ENCODE results near the gene AP2B1. TPM values are rescaled to one million over a fixed set of nuclear protein-coding genes. Genes with fewer than 3 reads are reported as not detected.

AP2B1 gene
- total and polyA plus RNA-seq, 2 donors, result 34.7 to 39.1 TPM

DNA sequence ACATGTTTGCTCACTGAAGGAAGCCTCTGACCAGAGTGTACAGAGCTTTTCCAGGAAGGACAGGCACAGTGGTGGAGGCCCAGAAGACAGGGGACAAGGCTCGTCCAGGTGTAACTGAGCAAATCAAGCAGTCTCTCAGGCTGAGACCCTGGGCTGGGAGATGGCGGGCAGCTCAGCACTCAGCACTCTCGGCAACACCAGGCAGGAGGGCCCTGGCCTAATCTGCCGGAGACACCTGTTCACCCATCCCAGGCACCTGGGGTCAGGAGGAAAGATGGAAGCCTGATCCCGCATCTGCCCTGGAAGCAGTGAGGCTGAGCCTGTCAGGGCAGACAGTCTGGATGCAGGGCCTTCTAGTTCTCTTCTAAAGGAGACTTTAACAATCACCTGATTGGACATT, 149.1 kb downstream of the AP2B1 start:
- no peak for DNase-seq (ENCODE audit: low read depth in 6 of 9, low spot score in 9 of 9)
- Histone ChIP-seq H3K4me3 (ENCODE audit: low read length in 2 of 2) (no peak overlapping the region), H3K27me3 (ENCODE audit: control insufficient read depth in 2 of 2, insufficient read depth in 1 of 2, low read length in 1 of 2) (peaks cover 6 to 37% of the 10 kb centered on the region in 2 donors), H3K36me3 (ENCODE audit: control insufficient read depth in 2 of 2, insufficient read depth in 2 of 2, low read length in 1 of 2) (no peaks in the 10 kb centered on the region), H3K9me3 (ENCODE audit: control insufficient read depth in 2 of 2, insufficient read depth in 1 of 2, low read length in 1 of 2) (peaks cover 0 to 5% of the 10 kb centered on the region in 2 donors), H3K4me1 (ENCODE audit: control insufficient read depth in 2 of 2, insufficient read depth in 2 of 2, low read length in 2 of 2) (peaks cover 0 to 9% of the 10 kb centered on the region in 2 donors), H3K27ac (ENCODE audit: low read depth in 1 of 2, low read length in 1 of 2) (no peak overlapping the region)
- 96% methylated on average over 5 of the region's 5 CpGs for WGBS

DNA sequence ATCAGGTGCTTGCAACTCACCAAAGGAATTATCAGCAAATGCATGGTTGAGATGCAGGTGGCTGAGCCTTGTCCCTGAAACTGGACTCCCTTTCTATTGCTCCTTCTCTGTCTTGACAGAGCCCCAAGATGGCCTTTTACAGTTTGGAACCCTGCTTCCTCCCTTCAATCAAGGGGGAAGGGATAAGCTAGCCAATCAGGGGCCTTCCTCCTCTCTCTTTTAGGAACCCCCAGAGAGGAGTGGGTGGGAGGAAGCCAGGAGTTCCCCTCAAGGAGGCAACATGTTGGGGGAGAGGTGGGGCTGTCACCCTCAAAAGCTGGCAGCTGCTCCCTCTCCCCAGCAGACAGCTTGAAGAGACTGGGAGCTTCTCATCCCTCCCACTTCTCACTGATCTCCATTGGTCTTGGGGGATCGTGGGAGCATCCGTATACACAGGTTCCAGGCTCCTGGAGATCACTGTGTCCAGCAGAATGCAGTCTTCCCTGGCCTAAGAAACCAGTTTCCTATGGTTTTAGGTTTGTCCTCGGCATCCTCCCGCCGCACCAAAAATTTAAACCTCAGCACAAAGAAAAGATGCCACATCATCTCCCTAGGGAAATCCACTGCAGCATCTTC, 151.5 kb downstream of the AP2B1 start:
- H3K36me3 ChIP-seq (ENCODE audit: control insufficient read depth in 2 of 2, insufficient read depth in 2 of 2, low read length in 1 of 2), result no peaks in the 10 kb centered on the region
- H3K9me3 ChIP-seq (ENCODE audit: control insufficient read depth in 2 of 2, insufficient read depth in 1 of 2, low read length in 1 of 2), result peaks cover 0 to 11% of the 10 kb centered on the region in 2 donors
- no peak overlapping the region for H3K27ac ChIP-seq (ENCODE audit: low read depth in 1 of 2, low read length in 1 of 2)
- H3K4me1 ChIP-seq (ENCODE audit: control insufficient read depth in 2 of 2, insufficient read depth in 2 of 2, low read length in 2 of 2), result peaks cover 0 to 7% of the 10 kb centered on the region in 2 donors
- no peak overlapping the region for H3K4me3 ChIP-seq (ENCODE audit: low read length in 2 of 2)
- H3K27me3 ChIP-seq (ENCODE audit: control insufficient read depth in 2 of 2, insufficient read depth in 1 of 2, low read length in 1 of 2), result peaks cover 10 to 50% of the 10 kb centered on the region in 2 donors
- WGBS, result 95% methylated on average over 5 of the region's 5 CpGs
- DNase-seq (ENCODE audit: low read depth in 6 of 9, low spot score in 9 of 9), result no peak

DNA sequence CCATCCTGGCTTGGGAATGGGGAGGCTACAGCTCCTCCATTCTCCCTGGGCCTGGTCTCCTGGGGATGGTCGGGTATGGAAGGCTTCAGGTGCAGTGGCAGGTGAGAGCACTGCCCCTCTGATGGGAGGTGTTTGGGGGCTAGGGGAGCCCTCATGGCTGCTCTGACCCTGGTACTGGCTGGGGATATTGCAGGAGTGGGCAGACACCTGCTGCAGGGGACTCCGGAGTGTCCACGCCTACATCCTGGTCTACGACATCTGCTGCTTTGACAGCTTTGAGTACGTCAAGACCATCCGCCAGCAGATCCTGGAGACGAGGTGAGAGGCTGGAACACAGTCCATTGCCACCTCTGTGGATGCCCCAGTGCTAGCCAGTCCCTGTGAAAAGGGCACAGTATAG, 153.1 kb downstream of the AP2B1 start:
- H3K27me3 ChIP-seq (ENCODE audit: control insufficient read depth in 2 of 2, insufficient read depth in 1 of 2, low read length in 1 of 2), result peaks cover 10 to 56% of the 10 kb centered on the region in 2 donors
- WGBS, result 96% methylated on average over 7 of the region's 7 CpGs

DNA sequence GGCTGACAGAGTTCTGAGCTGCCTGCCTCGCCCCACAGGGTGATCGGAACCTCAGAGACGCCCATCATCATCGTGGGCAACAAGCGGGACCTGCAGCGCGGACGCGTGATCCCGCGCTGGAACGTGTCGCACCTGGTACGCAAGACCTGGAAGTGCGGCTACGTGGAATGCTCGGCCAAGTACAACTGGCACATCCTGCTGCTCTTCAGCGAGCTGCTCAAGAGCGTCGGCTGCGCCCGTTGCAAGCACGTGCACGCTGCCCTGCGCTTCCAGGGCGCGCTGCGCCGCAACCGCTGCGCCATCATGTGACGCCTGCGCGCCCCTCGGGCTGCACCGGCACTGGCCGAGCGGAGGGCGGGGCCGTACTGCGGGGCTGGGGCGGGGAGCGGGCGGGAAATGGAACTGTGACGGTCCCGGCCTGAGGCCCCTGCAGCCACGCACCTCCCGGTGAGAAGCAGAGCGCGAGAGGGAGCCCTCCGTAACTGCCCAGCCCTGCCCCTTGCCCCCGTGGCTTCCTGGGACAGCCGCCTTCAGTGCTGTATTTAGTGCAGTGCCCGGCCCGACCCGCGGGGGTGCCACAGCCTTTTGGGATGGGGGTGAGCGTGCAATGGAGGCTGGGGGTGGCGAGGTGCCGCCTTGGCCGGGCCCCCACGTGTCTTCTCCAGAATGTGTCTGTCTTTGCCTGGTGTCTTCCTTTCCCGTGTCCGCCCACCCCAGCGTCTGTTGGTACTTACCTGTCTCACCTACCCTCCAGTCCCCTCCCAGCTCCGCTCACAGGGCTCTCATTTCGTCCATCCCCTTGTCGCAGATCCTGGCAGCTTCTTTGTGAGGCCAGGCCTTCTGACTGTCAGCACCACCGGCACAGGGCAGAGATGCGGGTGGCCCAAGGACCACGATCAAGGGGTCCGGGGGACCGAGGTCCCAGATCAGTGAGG, 154.1 kb downstream of the AP2B1 start:
- H3K4me3 ChIP-seq (ENCODE audit: low read length in 2 of 2), result peak overlapping the region in 1 of 2 donors; percentile 12
- H3K27ac ChIP-seq (ENCODE audit: low read depth in 1 of 2, low read length in 1 of 2), result no peak overlapping the region
- H3K4me1 ChIP-seq (ENCODE audit: control insufficient read depth in 2 of 2, insufficient read depth in 2 of 2, low read length in 2 of 2), result peaks cover 0 to 7% of the 10 kb centered on the region in 2 donors
- DNase-seq (ENCODE audit: low read depth in 6 of 9, low spot score in 9 of 9), result peak in 2 of 9 donors; percentile 24 to 38
- H3K9me3 ChIP-seq (ENCODE audit: control insufficient read depth in 2 of 2, insufficient read depth in 1 of 2, low read length in 1 of 2), result peaks cover 0 to 11% of the 10 kb centered on the region in 2 donors
- H3K27me3 ChIP-seq (ENCODE audit: control insufficient read depth in 2 of 2, insufficient read depth in 1 of 2, low read length in 1 of 2), result peaks cover 10 to 56% of the 10 kb centered on the region in 2 donors
- no peaks in the 10 kb centered on the region for H3K36me3 ChIP-seq (ENCODE audit: control insufficient read depth in 2 of 2, insufficient read depth in 2 of 2, low read length in 1 of 2)
- 22% methylated on average over 73 of the region's 73 CpGs for WGBS

More for the DNA sequence above, 153.1 kb downstream of the AP2B1 start:
- Histone ChIP-seq H3K9me3 (ENCODE audit: control insufficient read depth in 2 of 2, insufficient read depth in 1 of 2, low read length in 1 of 2) (peaks cover 0 to 11% of the 10 kb centered on the region in 2 donors), H3K36me3 (ENCODE audit: control insufficient read depth in 2 of 2, insufficient read depth in 2 of 2, low read length in 1 of 2) (no peaks in the 10 kb centered on the region), H3K4me3 (ENCODE audit: low read length in 2 of 2) (no peak overlapping the region), H3K4me1 (ENCODE audit: control insufficient read depth in 2 of 2, insufficient read depth in 2 of 2, low read length in 2 of 2) (peaks cover 0 to 7% of the 10 kb centered on the region in 2 donors), H3K27ac (ENCODE audit: low read depth in 1 of 2, low read length in 1 of 2) (no peak overlapping the region)
- no peak for DNase-seq (ENCODE audit: low read depth in 6 of 9, low spot score in 9 of 9)

DNA sequence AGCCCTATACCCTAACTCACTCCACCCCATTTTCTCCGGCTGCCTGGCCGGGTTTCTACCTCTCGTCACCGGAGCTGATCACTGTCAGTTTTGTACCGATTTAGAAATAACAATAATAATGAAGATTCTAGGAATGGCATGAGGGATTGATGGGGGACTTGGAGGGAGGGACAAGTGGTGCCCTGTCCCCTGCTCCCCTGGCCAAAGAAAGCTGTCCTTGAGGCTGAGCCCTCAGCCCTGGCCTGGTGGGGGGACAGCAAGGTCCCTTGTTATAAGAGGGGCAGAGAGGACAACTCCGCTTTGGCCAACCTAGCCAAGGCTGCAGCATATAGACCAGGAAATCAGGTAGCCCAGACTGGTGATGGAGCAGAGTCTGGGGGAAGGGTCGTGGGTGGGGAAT, 155.4 kb downstream of the AP2B1 start:
- no peak for DNase-seq (ENCODE audit: low read depth in 6 of 9, low spot score in 9 of 9)
- H3K27me3 ChIP-seq (ENCODE audit: control insufficient read depth in 2 of 2, insufficient read depth in 1 of 2, low read length in 1 of 2), result peaks cover 10 to 56% of the 10 kb centered on the region in 2 donors
- WGBS, result 85% methylated on average over 7 of the region's 7 CpGs

DNA sequence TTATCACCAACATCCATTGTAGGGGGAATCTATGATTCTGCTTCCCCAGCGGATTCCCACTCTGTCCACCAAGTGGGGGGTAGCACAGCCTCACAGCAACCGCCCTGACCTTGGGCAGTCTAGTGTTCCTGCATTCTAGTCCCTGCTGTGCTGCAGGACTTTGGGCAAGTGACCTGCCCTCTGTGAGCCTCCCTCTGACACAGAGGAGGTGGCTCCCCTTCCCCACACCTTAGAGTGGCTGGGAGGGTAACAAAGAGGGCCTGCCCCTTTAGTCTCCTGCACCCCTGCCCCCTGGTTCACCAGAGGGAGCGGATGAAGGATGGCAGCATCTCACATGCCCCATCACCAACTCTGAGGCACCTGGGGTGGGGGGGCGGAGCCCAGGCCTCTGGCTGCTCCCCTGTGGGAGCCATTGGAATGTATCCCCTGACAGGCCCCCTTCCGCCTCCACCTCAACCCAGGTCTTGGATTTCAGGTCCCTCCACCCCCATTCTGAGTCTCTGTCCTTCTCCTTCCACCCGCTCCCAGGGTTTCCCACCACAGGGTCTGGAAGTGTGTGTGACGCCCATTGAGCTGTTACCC, 155.9 kb downstream of the AP2B1 start:
- no peak overlapping the region for H3K27ac ChIP-seq (ENCODE audit: low read depth in 1 of 2, low read length in 1 of 2)
- DNase-seq (ENCODE audit: low read depth in 6 of 9, low spot score in 9 of 9), result no peak
- no peaks in the 10 kb centered on the region for H3K36me3 ChIP-seq (ENCODE audit: control insufficient read depth in 2 of 2, insufficient read depth in 2 of 2, low read length in 1 of 2)
- peaks cover 0 to 7% of the 10 kb centered on the region in 2 donors for H3K4me1 ChIP-seq (ENCODE audit: control insufficient read depth in 2 of 2, insufficient read depth in 2 of 2, low read length in 2 of 2)
- H3K27me3 ChIP-seq (ENCODE audit: control insufficient read depth in 2 of 2, insufficient read depth in 1 of 2, low read length in 1 of 2), result peaks cover 10 to 56% of the 10 kb centered on the region in 2 donors
- peaks cover 0 to 11% of the 10 kb centered on the region in 2 donors for H3K9me3 ChIP-seq (ENCODE audit: control insufficient read depth in 2 of 2, insufficient read depth in 1 of 2, low read length in 1 of 2)
- 87% methylated on average over 7 of the region's 7 CpGs for WGBS
- no peak overlapping the region for H3K4me3 ChIP-seq (ENCODE audit: low read length in 2 of 2)

More for the DNA sequence above, 155.4 kb downstream of the AP2B1 start:
- Histone ChIP-seq H3K4me1 (ENCODE audit: control insufficient read depth in 2 of 2, insufficient read depth in 2 of 2, low read length in 2 of 2) (peaks cover 0 to 7% of the 10 kb centered on the region in 2 donors), H3K27ac (ENCODE audit: low read depth in 1 of 2, low read length in 1 of 2) (no peak overlapping the region), H3K36me3 (ENCODE audit: control insufficient read depth in 2 of 2, insufficient read depth in 2 of 2, low read length in 1 of 2) (no peaks in the 10 kb centered on the region), H3K4me3 (ENCODE audit: low read length in 2 of 2) (no peak overlapping the region), H3K9me3 (ENCODE audit: control insufficient read depth in 2 of 2, insufficient read depth in 1 of 2, low read length in 1 of 2) (peaks cover 0 to 11% of the 10 kb centered on the region in 2 donors)

DNA sequence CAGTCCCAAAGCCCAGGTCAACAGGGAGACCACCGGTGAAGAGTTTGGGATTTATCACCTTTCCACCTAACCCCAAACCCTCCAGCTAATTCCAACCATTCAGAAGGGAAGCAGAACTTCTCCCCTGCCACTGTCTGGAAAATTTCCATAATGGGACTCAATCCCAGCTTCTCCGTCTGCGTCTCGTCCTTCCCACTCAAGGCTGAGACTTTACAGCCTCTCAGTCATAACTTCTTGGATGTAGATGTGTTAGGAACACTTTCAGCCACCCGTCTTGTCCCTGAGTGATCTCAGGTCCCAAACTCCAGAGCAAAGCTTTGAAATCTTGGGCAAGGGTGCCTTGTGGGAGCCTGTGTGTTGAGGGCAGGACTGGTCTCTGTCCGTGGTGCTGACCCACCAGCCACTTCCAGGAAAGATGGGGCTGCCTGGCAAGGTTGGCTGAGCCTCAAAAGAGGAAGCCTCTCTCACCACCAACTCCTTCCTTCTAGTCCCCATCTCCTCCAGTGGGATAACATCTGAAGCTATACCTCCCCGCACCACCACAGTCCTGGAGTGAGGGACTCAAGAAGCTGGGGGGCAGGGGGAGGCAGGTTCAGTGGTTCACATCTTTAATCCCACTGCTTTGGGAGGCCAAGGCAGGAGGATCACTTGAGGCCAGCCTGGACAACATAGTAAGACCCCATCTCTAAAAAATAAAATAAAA, 156.7 kb downstream of the AP2B1 start:
- Histone ChIP-seq H3K4me3 (ENCODE audit: low read length in 2 of 2) (no peak overlapping the region), H3K36me3 (ENCODE audit: control insufficient read depth in 2 of 2, insufficient read depth in 2 of 2, low read length in 1 of 2) (no peaks in the 10 kb centered on the region), H3K27ac (ENCODE audit: low read depth in 1 of 2, low read length in 1 of 2) (no peak overlapping the region), H3K27me3 (ENCODE audit: control insufficient read depth in 2 of 2, insufficient read depth in 1 of 2, low read length in 1 of 2) (peaks cover 12 to 59% of the 10 kb centered on the region in 2 donors), H3K4me1 (ENCODE audit: control insufficient read depth in 2 of 2, insufficient read depth in 2 of 2, low read length in 2 of 2) (peaks cover 0 to 3% of the 10 kb centered on the region in 2 donors), H3K9me3 (ENCODE audit: control insufficient read depth in 2 of 2, insufficient read depth in 1 of 2, low read length in 1 of 2) (peaks cover 0 to 11% of the 10 kb centered on the region in 2 donors)
- DNase-seq (ENCODE audit: low read depth in 6 of 9, low spot score in 9 of 9), result peak in 1 of 9 donors; percentile 29
- 66% methylated on average over 7 of the region's 7 CpGs for WGBS

DNA sequence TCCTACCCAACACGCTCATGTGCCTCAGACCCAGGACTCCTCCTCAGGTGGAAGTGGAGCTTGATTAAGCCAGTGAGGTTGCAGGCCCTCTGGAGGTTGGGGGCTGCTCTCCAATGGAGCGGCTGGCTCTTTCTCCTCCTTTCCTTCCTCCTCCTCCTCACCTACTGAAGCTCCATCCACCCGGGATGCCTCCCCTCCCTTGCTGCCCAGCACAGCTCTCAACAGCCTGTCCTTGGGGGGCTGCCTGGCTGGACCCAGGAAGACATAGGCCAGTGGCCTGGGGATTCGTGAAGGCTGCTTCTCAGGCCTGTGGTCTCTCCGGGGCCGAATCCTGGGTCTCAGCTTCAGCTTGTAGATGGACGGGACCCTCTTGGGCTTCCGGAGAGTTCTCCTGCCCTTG, 157.7 kb downstream of the AP2B1 start:
- Histone ChIP-seq H3K9me3 (ENCODE audit: control insufficient read depth in 2 of 2, insufficient read depth in 1 of 2, low read length in 1 of 2) (peaks cover 0 to 11% of the 10 kb centered on the region in 2 donors), H3K27ac (ENCODE audit: low read depth in 1 of 2, low read length in 1 of 2) (no peak overlapping the region), H3K36me3 (ENCODE audit: control insufficient read depth in 2 of 2, insufficient read depth in 2 of 2, low read length in 1 of 2) (no peaks in the 10 kb centered on the region), H3K4me3 (ENCODE audit: low read length in 2 of 2) (no peak overlapping the region), H3K27me3 (ENCODE audit: control insufficient read depth in 2 of 2, insufficient read depth in 1 of 2, low read length in 1 of 2) (peaks cover 16 to 61% of the 10 kb centered on the region in 2 donors), H3K4me1 (ENCODE audit: control insufficient read depth in 2 of 2, insufficient read depth in 2 of 2, low read length in 2 of 2) (peaks cover 0 to 6% of the 10 kb centered on the region in 2 donors)
- WGBS, result 93% methylated on average over 8 of the region's 8 CpGs
- no peak for DNase-seq (ENCODE audit: low read depth in 6 of 9, low spot score in 9 of 9)

All from thymus (tissue), 11 donors.